Neural crest cell (in vitro differentiated cells): ENCODE data around the gene RPS6KB2. TPM values are rescaled to one million over a fixed set of nuclear protein-coding genes. Genes with fewer than 3 reads are reported as not detected.

Experiments used
- DNase-seq: peaks from one replicate; pipeline ENCODE4 v3.0.0; 2021; ENCODE audit warnings: low read depth, mixed read lengths, low spot score
- H3K27ac Mint-ChIP-seq: one replicate; pipeline ENCODE4 v1.8.0; 2021; ENCODE audit warnings: mild to moderate bottlenecking, mixed read lengths; ENCODE audit not compliant: unreplicated experiment
- H3K27me3 Mint-ChIP-seq: 2 replicates; pipeline ENCODE4 v1.8.0; 2021; ENCODE audit warnings: low read depth, mild to moderate bottlenecking, mixed read lengths
- H3K36me3 Mint-ChIP-seq: 2 replicates; pipeline ENCODE4 v1.8.0; 2021; ENCODE audit warnings: low read depth, mild to moderate bottlenecking, mixed read lengths
- H3K4me1 Mint-ChIP-seq: 2 replicates; pipeline ENCODE4 v1.8.0; 2021; ENCODE audit warnings: mixed read lengths
- H3K4me3 Mint-ChIP-seq: one replicate; pipeline ENCODE4 v1.8.0; 2021; ENCODE audit warnings: mild to moderate bottlenecking, mixed read lengths
- H3K9me3 Mint-ChIP-seq: 2 replicates; pipeline ENCODE4 v1.8.0; 2021; ENCODE audit warnings: mixed read lengths
- long read RNA-seq: library from polyadenylated mRNA; unstranded; transcript quantifications from one replicate; pipeline ENCODE4 v2.0.0, GENCODE V29; 2020
- total RNA-seq: library from RNA; stranded (reverse); gene quantifications from 2 replicates; pipeline ENCODE4 v1.2.1, GENCODE V29; 2021
- TF ChIP-seq, protein P1 (sequence below): fragments of 200-600 bp; sonication (generic); conservative IDR thresholded peaks from 2 replicates; pipeline ENCODE4 v1.5.0; 2021; ENCODE audit warnings: antibody characterized with exemption, mild to moderate bottlenecking

Gene RPS6KB2
- total RNA-seq: 48.4 and 55.0 TPM in 2 replicates
- long read RNA-seq, partial matches to known transcripts: 0 of 1 reads
- long read RNA-seq, other reads (novel, unspliced or antisense): 0 of 1 reads

- TF ChIP-seq, protein P1, sequence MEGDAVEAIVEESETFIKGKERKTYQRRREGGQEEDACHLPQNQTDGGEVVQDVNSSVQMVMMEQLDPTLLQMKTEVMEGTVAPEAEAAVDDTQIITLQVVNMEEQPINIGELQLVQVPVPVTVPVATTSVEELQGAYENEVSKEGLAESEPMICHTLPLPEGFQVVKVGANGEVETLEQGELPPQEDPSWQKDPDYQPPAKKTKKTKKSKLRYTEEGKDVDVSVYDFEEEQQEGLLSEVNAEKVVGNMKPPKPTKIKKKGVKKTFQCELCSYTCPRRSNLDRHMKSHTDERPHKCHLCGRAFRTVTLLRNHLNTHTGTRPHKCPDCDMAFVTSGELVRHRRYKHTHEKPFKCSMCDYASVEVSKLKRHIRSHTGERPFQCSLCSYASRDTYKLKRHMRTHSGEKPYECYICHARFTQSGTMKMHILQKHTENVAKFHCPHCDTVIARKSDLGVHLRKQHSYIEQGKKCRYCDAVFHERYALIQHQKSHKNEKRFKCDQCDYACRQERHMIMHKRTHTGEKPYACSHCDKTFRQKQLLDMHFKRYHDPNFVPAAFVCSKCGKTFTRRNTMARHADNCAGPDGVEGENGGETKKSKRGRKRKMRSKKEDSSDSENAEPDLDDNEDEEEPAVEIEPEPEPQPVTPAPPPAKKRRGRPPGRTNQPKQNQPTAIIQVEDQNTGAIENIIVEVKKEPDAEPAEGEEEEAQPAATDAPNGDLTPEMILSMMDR: no peak
- peaks cover 8% of the 10 kb centered on the region for H3K4me1 Mint-ChIP-seq
- DNase-seq: peak; percentile 98
- H3K27me3 Mint-ChIP-seq: no peaks in the 10 kb centered on the region
- peak within 1 kb of the TSS; percentile 89 for H3K4me3 Mint-ChIP-seq
- no peaks in the 10 kb centered on the region for H3K9me3 Mint-ChIP-seq
- H3K27ac Mint-ChIP-seq: peak within 1 kb of the TSS; percentile 98
- H3K36me3 Mint-ChIP-seq: no peaks in the 10 kb centered on the region
Measured at GRCh38 chr11:67428052-67429001, at the start of gene RPS6KB2. Gene RPS6KB2 (plus strand): TSS chr11:67428494. CDS start chr11:67428546, 52 bp downstream.

GRCh38 chr11:67378544-67378943, 49.8 kb upstream of the RPS6KB2 start:
- Mint-ChIP-seq H3K9me3 (no peaks in the 10 kb centered on the region), H3K36me3 (no peaks in the 10 kb centered on the region), H3K4me1 (peaks cover 28% of the 10 kb centered on the region), H3K4me3 (no peak overlapping the region), H3K27me3 (peaks cover 36% of the 10 kb centered on the region), H3K27ac (no peak overlapping the region)
- no peak for DNase-seq
- TF ChIP-seq, protein P1: no peak

- TF ChIP-seq, protein P1: no peak
- Mint-ChIP-seq H3K27me3 (peaks cover 32% of the 10 kb centered on the region), H3K4me1 (peaks cover 23% of the 10 kb centered on the region), H3K9me3 (no peaks in the 10 kb centered on the region), H3K4me3 (no peak overlapping the region), H3K36me3 (no peaks in the 10 kb centered on the region), H3K27ac (no peak overlapping the region)
- DNase-seq: no peak
Measured at GRCh38 chr11:67379061-67380058, 48.9 kb upstream of the RPS6KB2 start.

GRCh38 chr11:67381244-67381972, 46.9 kb upstream of the RPS6KB2 start:
- DNase-seq: no peak
- no peak overlapping the region for H3K4me3 Mint-ChIP-seq
- TF ChIP-seq, protein P1: no peak
- no peak overlapping the region for H3K27ac Mint-ChIP-seq
- H3K36me3 Mint-ChIP-seq: no peaks in the 10 kb centered on the region
- no peaks in the 10 kb centered on the region for H3K9me3 Mint-ChIP-seq
- H3K27me3 Mint-ChIP-seq: peaks cover 32% of the 10 kb centered on the region
- peaks cover 19% of the 10 kb centered on the region for H3K4me1 Mint-ChIP-seq
